Central memory CD4-positive, alpha-beta T cell (primary cell): ENCODE results near the gene IREB2.
"Not testable (repeated sequence)": the region's sequence is repeated elsewhere in the genome, so short reads cannot be mapped to it uniquely, and the experiment has no call there.

ENCODE experiments used
- DNase-seq: peaks from one replicate; pipeline ENCODE4 v3.0.0; 2022

IREB2 gene

GRCh38 chr15:78407608-78408354 lies 30.2 kb upstream of the IREB2 start:
- no peak for DNase-seq

- no peak for DNase-seq
Observed at GRCh38 chr15:78408355-78408640, 29.7 kb upstream of the IREB2 start.

GRCh38 chr15:78408961-78409360 lies 29.1 kb upstream of the IREB2 start:
- DNase-seq: no peak

GRCh38 chr15:78411061-78411460 lies 27.0 kb upstream of the IREB2 start:
- no peak for DNase-seq

GRCh38 chr15:78414621-78415250 lies 23.3 kb upstream of the IREB2 start:
- no peak for DNase-seq

GRCh38 chr15:78415284-78415683 lies 22.7 kb upstream of the IREB2 start:
- DNase-seq: no peak

- DNase-seq: no peak
Observed at GRCh38 chr15:78417754-78418630, 20.0 kb upstream of the IREB2 start.

- no peak for DNase-seq
Observed at GRCh38 chr15:78418686-78419085, 19.3 kb upstream of the IREB2 start.

GRCh38 chr15:78419367-78419766 lies 18.6 kb upstream of the IREB2 start:
- DNase-seq: no peak

GRCh38 chr15:78420220-78420619 lies 17.8 kb upstream of the IREB2 start:
- DNase-seq: no peak

- DNase-seq: no peak
Observed at GRCh38 chr15:78420766-78421165, 17.2 kb upstream of the IREB2 start.

- no peak for DNase-seq
Observed at GRCh38 chr15:78421238-78421965, 16.6 kb upstream of the IREB2 start.

GRCh38 chr15:78422571-78423340 lies 15.3 kb upstream of the IREB2 start:
- peak; percentile 50 for DNase-seq

- no peak for DNase-seq
Observed at GRCh38 chr15:78424673-78425072, 13.3 kb upstream of the IREB2 start.

GRCh38 chr15:78425643-78426042 lies 12.4 kb upstream of the IREB2 start:
- peak; percentile 4 for DNase-seq

- DNase-seq: no peak
Observed at GRCh38 chr15:78426300-78426699, 11.7 kb upstream of the IREB2 start.

GRCh38 chr15:78427953-78428352 lies 10.1 kb upstream of the IREB2 start:
- no peak for DNase-seq

GRCh38 chr15:78429477-78429876 lies 8.5 kb upstream of the IREB2 start:
- no peak for DNase-seq

GRCh38 chr15:78431955-78432354 lies 6.1 kb upstream of the IREB2 start:
- no peak for DNase-seq

- DNase-seq: no peak
Observed at GRCh38 chr15:78432664-78433063, 5.4 kb upstream of the IREB2 start.

- no peak for DNase-seq
Observed at GRCh38 chr15:78434134-78434533, 3.9 kb upstream of the IREB2 start.

GRCh38 chr15:78434711-78435110 lies 3.3 kb upstream of the IREB2 start:
- not testable (repeated sequence) for DNase-seq
